GM12872 (cell line): ENCODE data around the gene PLEKHA4.

Experiments used
- CTCF ChIP-seq: IDR thresholded peaks from 3 replicates; pipeline ENCODE4 v1.5.1; 2011; ENCODE audit warnings: low read depth, mild to moderate bottlenecking, low read length, moderate library complexity; ENCODE audit not compliant: insufficient read depth

The PLEKHA4 gene

GRCh38 chr19:48878196-48879024 is 10.0 kb upstream of the PLEKHA4 start:
- no peak for TF ChIP-seq CTCF

DNA sequence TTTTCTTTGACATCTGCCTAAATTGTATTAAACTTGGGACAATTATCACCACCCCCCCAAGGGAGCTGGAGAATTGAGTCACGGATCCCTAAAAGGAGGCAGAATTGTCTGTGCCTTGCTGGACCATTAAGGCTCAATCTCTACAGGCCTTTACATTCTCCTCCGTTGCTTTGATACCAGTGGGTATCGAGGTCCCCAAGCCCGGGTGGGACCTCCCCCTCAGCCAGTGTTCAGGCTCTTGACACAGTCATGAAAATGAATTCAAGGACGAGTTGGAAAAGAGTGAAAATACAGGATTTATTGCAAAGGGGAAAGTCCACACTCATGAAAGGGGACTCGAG is 9.4 kb upstream of the PLEKHA4 start:
- no peak for TF ChIP-seq CTCF

- no peak for TF ChIP-seq CTCF
These were observed 6.1 kb upstream of the PLEKHA4 start for GRCh38 chr19:48874303-48875135.

GRCh38 chr19:48873476-48874302 is 5.3 kb upstream of the PLEKHA4 start:
- no peak for TF ChIP-seq CTCF

DNA sequence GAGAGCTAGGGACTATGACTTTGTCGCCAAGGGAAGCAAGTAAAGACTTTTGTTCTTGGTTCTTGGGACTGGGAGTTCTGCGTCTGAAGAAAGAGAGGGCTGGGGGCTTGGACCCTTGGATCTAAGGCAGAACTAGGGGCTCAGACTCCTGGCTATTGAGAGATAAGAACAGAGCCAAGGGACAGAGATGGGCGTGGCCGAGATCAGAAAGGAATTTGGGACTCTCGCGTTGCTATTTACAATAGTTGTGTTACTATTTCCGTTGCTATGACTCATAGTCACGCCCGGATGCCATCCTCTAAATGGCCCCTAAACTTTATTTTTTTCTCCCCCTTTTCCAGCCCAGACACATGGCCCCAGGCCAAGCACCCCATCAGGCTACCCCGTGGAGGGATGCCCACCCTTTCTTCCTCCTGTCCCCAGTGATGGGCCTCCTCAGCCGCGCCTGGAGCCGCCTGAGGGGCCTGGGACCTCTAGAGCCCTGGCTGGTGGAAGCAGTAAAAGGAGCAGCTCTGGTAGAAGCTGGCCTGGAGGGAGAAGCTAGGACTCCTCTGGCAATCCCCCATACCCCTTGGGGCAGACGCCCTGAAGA is 4.6 kb upstream of the PLEKHA4 start:
- no peak for TF ChIP-seq CTCF

DNA sequence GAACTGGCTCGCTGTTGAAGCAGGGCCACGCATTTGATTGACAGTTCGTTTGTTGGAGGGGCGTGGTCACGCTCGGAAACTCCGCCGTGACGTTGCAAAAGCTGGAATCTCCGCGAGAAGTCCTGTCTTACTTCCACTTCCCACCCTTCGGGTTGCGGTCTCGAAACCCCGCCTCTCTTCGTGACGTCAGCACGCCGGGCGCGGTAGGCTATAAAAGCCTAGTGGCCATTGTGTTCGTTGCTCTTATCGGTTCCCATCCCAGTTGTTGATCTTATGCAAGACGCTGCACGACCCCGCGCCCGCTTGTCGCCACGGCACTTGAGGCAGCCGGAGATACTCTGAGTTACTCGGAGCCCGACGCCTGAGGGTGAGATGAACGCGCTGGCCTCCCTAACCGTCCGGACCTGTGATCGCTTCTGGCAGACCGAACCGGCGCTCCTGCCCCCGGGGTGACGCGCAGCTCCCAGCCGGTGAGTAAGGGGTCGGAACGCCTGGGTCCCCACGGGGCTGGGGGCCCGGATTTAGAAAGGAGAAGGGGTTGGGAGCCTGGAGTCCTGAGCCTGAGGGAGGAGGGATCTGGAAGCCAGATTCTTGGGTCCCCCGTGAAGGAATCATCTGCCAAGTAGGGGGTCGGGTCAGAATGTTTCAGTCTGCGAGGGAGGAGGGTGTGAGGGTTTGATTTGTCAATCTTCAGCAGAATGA is 3.9 kb upstream of the PLEKHA4 start, which contains the start of gene PPP1R15A:
PPP1R15A (plus strand) TSS at position 240 of the 702 bp plus-strand sequence. CDS start 813 bp downstream, outside the sequence.
- TF ChIP-seq CTCF, result no peak
